Skeletal muscle tissue (tissue), 4 donors: ENCODE results near the gene MAP3K15. TPM values are rescaled to one million over a fixed set of nuclear protein-coding genes. Genes with fewer than 3 reads are reported as not detected.

ENCODE experiments used
- H3K27ac ChIP-seq: one replicate; pipeline ENCODE4 v1.7.0; 2013; ENCODE audit warnings: mild to moderate bottlenecking, low read depth, low read length, inconsistent platforms
- H3K27me3 ChIP-seq, 3 donors: one replicate each; pipeline ENCODE4 v1.7.0; 2013; ENCODE audit warnings: low read length in 3 of 3; ENCODE audit not compliant: control insufficient read depth in 3 of 3, insufficient read depth in 3 of 3
- H3K36me3 ChIP-seq, 3 donors: one replicate each; pipeline ENCODE4 v1.7.0; 2013; ENCODE audit warnings: low read length in 3 of 3; ENCODE audit not compliant: control insufficient read depth in 3 of 3, insufficient read depth in 3 of 3
- H3K4me1 ChIP-seq, 3 donors: one replicate each; pipeline ENCODE4 v1.7.0; 2013; ENCODE audit warnings: low read length in 3 of 3, mild to moderate bottlenecking in 3 of 3; ENCODE audit not compliant: control insufficient read depth in 3 of 3, insufficient read depth in 3 of 3
- H3K4me3 ChIP-seq, 3 donors: one replicate each; pipeline ENCODE4 v1.7.0; 2013; ENCODE audit warnings: low read length in 3 of 3
- H3K9ac ChIP-seq, 3 donors: one replicate each; pipeline ENCODE4 v1.7.0; 2013; ENCODE audit warnings: low read length in 3 of 3, mild to moderate bottlenecking in 3 of 3, moderate library complexity in 2 of 3, low read depth in 1 of 3
- H3K9me3 ChIP-seq, 3 donors: one replicate each; pipeline ENCODE4 v1.7.0; 2013; ENCODE audit warnings: low read length in 3 of 3; ENCODE audit not compliant: control insufficient read depth in 3 of 3
- total RNA-seq: library from RNA; depleted of rRNA; stranded (reverse); fragments of >200 nt; gene quantifications from one replicate; pipeline ENCODE4 v1.2.3, GENCODE V29; 2014
- donor health status: Osteomylitis.

The MAP3K15 gene
- total RNA-seq, 1 donor from 2014 or later, result 0.52 TPM

DNA sequence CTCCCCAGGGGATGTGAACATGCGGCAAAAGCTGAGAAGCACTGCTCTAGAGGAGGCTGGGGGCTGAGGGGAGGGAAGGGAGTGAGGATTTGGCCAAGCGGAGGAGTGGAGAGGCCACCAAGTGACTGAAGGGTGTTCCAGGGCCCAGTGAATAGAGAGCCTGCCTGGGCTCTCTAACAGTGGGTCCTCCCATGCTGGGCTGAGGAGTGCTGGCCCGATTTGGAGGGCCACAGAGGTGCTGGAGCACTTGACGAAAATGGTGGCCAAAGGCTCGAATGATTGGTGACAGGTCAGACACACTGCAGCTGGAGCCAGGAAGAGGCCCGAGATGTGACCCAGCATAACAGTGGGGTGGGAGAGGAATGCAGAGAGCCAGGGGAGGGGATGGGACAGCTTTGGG lies 37.5 kb upstream of the MAP3K15 start:
- H3K9me3 ChIP-seq, result no peaks in the 10 kb centered on the region

GRCh38 chrX:19549838-19550237 lies 34.5 kb upstream of the MAP3K15 start:
- Histone ChIP-seq H3K9me3 (no peaks in the 10 kb centered on the region), H3K4me3 (no peak overlapping the region), H3K9ac (no peak overlapping the region), H3K4me1 (no peaks in the 10 kb centered on the region), H3K27me3 (no peaks in the 10 kb centered on the region), H3K36me3 (peaks cover 0 to 2% (median 0%) of the 10 kb centered on the region in 3 donors), H3K27ac (no peak overlapping the region)

More for the DNA sequence above, 37.5 kb upstream of the MAP3K15 start:
- Histone ChIP-seq H3K4me1 (no peaks in the 10 kb centered on the region), H3K9ac (no peak overlapping the region), H3K27ac (no peak overlapping the region), H3K4me3 (no peak overlapping the region), H3K36me3 (peaks cover 0 to 2% (median 0%) of the 10 kb centered on the region in 3 donors), H3K27me3 (no peaks in the 10 kb centered on the region)

- H3K4me3 ChIP-seq, result no peak overlapping the region
- H3K9me3 ChIP-seq, result no peaks in the 10 kb centered on the region
- peaks cover 0 to 2% (median 0%) of the 10 kb centered on the region in 3 donors for H3K36me3 ChIP-seq
- H3K27ac ChIP-seq, result no peak overlapping the region
- no peaks in the 10 kb centered on the region for H3K4me1 ChIP-seq
- no peak overlapping the region for H3K9ac ChIP-seq
- no peaks in the 10 kb centered on the region for H3K27me3 ChIP-seq
Measured at GRCh38 chrX:19548934-19549333, 33.6 kb upstream of the MAP3K15 start.

- Histone ChIP-seq H3K4me3 (no peak overlapping the region), H3K27me3 (no peaks in the 10 kb centered on the region), H3K9ac (no peak overlapping the region), H3K9me3 (no peaks in the 10 kb centered on the region), H3K4me1 (no peaks in the 10 kb centered on the region), H3K36me3 (peaks cover 0 to 7% (median 0%) of the 10 kb centered on the region in 3 donors), H3K27ac (no peak overlapping the region)
Measured at GRCh38 chrX:19548279-19548678, 33.0 kb upstream of the MAP3K15 start.

DNA sequence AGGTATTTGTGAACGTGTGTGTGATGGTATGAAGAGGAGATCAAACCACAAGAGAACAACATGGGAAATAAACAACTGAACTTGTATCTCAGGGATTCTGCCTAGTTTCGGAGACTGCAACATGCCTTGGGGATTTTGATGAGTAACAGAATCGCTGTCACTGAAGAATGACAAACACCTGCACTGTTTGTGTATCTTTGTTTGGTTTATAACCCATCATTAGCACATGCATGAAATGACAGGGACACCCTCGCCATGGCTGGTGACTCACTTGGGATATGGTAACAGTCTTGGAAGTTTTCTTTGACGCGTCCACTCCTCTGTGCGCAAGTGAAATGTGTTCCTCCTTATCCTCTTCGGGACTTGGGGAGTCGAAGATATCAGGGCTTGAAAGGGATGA lies 30.3 kb upstream of the MAP3K15 start:
- Histone ChIP-seq H3K27me3 (no peaks in the 10 kb centered on the region), H3K36me3 (peaks cover 0 to 16% (median 4%) of the 10 kb centered on the region in 3 donors), H3K4me3 (no peak overlapping the region), H3K27ac (no peak overlapping the region), H3K9ac (no peak overlapping the region), H3K4me1 (no peaks in the 10 kb centered on the region), H3K9me3 (no peaks in the 10 kb centered on the region)

GRCh38 chrX:19544693-19545305 lies 29.5 kb upstream of the MAP3K15 start:
- Histone ChIP-seq H3K36me3 (peaks cover 4 to 16% (median 4%) of the 10 kb centered on the region in 3 donors), H3K27ac (no peak overlapping the region)

DNA sequence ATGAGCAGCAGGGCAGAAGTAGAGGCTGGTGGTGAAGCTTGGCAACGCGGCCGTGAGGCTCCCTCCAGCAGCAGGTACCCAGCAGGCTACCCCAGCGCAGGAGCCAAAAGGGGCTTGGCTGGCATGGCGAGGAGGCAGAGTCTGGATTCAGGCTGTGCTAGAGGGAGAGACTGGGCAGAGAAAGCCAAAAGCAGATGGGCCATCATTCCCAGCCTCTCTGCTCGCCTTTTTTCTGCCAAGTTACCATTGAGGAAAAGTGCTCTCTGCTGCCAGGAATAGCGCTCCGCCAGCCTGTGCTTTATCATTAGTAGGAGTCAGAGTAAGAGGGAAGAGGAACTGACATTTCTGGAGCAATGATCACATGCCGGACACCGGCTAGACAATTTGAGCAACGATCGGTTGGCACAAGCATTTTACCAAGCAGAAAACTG lies 28.7 kb upstream of the MAP3K15 start:
- H3K4me3 ChIP-seq, result no peak overlapping the region
- H3K9ac ChIP-seq, result no peak overlapping the region
- no peaks in the 10 kb centered on the region for H3K4me1 ChIP-seq
- peaks cover 4 to 17% (median 7%) of the 10 kb centered on the region in 3 donors for H3K36me3 ChIP-seq
- no peaks in the 10 kb centered on the region for H3K27me3 ChIP-seq
- H3K9me3 ChIP-seq, result no peaks in the 10 kb centered on the region
- H3K27ac ChIP-seq, result no peak overlapping the region

More at GRCh38 chrX:19544693-19545305, 29.5 kb upstream of the MAP3K15 start:
- Histone ChIP-seq H3K9ac (no peak overlapping the region), H3K4me3 (no peak overlapping the region), H3K27me3 (no peaks in the 10 kb centered on the region), H3K4me1 (no peaks in the 10 kb centered on the region), H3K9me3 (no peaks in the 10 kb centered on the region)

GRCh38 chrX:19543020-19543715 lies 27.9 kb upstream of the MAP3K15 start:
- no peaks in the 10 kb centered on the region for H3K9me3 ChIP-seq
- H3K4me3 ChIP-seq, result no peak overlapping the region
- no peak overlapping the region for H3K27ac ChIP-seq
- peaks cover 4 to 17% (median 7%) of the 10 kb centered on the region in 3 donors for H3K36me3 ChIP-seq
- no peaks in the 10 kb centered on the region for H3K4me1 ChIP-seq
- H3K9ac ChIP-seq, result no peak overlapping the region
- no peaks in the 10 kb centered on the region for H3K27me3 ChIP-seq

DNA sequence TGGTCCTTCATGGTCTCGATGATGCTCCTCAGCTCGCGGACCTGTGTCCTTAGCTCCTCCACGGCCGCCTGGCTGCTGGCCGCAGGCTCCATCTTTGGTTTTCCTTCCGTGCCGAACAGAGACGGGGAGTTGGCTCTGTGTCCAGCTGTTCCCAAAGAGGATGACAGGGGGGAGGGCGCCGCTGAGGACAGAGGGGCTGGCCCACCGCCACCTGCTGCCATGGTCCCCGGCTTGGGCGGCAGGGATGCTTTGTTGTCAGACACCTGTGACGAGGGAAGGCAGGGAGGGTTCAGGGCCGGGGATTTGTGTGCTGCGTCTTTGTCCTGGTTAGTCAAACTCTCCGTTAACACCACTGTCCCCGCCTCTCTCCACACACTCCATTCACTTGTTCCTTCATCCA lies 26.6 kb upstream of the MAP3K15 start:
- Histone ChIP-seq H3K27ac (no peak overlapping the region), H3K4me1 (no peaks in the 10 kb centered on the region), H3K36me3 (peaks cover 4 to 17% (median 7%) of the 10 kb centered on the region in 3 donors), H3K4me3 (no peak overlapping the region), H3K27me3 (no peaks in the 10 kb centered on the region), H3K9ac (no peak overlapping the region), H3K9me3 (no peaks in the 10 kb centered on the region)

- H3K4me1 ChIP-seq, result no peaks in the 10 kb centered on the region
- H3K36me3 ChIP-seq, result peaks cover 4 to 22% (median 7%) of the 10 kb centered on the region in 3 donors
- no peak overlapping the region for H3K9ac ChIP-seq
Measured at GRCh38 chrX:19541196-19541595, 25.9 kb upstream of the MAP3K15 start.

More at GRCh38 chrX:19541196-19541595, 25.9 kb upstream of the MAP3K15 start:
- Histone ChIP-seq H3K27ac (no peak overlapping the region), H3K9me3 (no peaks in the 10 kb centered on the region), H3K27me3 (no peaks in the 10 kb centered on the region), H3K4me3 (no peak overlapping the region)
